Keratinocyte (primary cell): Measurements from ENCODE around the gene HP.

Source experiments
- EZH2 ChIP-seq: IDR thresholded peaks from one replicate; pipeline ENCODE4 v1.6.1; 2012; ENCODE audit warnings: inconsistent platforms, mild to moderate bottlenecking, low read length, moderate library complexity
- TF ChIP-seq, protein P1 (sequence below), 3 experiments: IDR thresholded peaks in 1 of 3; conservative IDR thresholded peaks in 1 of 3; optimal IDR thresholded peaks in 1 of 3; 2 replicates in 2 of 3; 3 replicates in 1 of 3; pipeline versions ENCODE3 to v1.5.1; 2011; ENCODE audit warnings: low read length in 3 of 3, mild to moderate bottlenecking in 3 of 3, moderate library complexity in 2 of 3, control low read depth in 1 of 3, inconsistent platforms in 1 of 3; ENCODE audit not compliant: insufficient read depth in 2 of 3; ENCODE audit errors: extremely low read depth in 1 of 3

DNA sequence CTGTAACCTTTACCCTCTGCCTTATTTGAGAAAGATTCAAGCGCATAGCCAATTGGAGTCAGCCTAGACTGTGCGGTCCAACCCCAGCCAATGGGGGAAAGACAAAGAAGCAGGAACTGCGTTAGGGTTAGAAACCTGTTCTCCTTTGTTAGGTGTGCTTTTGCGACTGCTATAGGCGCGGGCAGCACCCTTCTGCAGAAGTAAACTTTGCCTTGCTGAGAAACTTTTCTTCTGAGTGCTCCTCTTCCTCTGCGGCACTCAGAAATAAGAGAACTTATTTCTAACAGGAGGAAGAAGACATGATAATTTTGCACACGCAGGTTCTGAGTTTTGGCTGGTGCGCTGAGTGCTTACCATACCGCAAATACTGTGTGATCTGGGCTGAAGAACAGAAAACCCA is 30.1 kb downstream of the HP start:
- TF ChIP-seq, protein P1, sequence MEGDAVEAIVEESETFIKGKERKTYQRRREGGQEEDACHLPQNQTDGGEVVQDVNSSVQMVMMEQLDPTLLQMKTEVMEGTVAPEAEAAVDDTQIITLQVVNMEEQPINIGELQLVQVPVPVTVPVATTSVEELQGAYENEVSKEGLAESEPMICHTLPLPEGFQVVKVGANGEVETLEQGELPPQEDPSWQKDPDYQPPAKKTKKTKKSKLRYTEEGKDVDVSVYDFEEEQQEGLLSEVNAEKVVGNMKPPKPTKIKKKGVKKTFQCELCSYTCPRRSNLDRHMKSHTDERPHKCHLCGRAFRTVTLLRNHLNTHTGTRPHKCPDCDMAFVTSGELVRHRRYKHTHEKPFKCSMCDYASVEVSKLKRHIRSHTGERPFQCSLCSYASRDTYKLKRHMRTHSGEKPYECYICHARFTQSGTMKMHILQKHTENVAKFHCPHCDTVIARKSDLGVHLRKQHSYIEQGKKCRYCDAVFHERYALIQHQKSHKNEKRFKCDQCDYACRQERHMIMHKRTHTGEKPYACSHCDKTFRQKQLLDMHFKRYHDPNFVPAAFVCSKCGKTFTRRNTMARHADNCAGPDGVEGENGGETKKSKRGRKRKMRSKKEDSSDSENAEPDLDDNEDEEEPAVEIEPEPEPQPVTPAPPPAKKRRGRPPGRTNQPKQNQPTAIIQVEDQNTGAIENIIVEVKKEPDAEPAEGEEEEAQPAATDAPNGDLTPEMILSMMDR (optimal IDR thresholded peaks at IDR 0.05 in 1 of 3, IDR thresholded peaks at IDR 0.05 in 1 of 3, conservative IDR thresholded peaks at IDR 0.05 in 1 of 3; ENCODE audit: extremely low read depth in 1 of 3, insufficient read depth in 2 of 3, low read length in 3 of 3), result no peak
- TF ChIP-seq EZH2, result no peak
